Panc1 (cell line): ENCODE results near the gene FRK.
"Not testable (repeated sequence)": the region's sequence is repeated elsewhere in the genome, so short reads cannot be mapped to it uniquely, and the experiment has no call there.

Experiments
- POLR2AphosphoS5 ChIP-seq: IDR thresholded peaks from 2 replicates; pipeline ENCODE4 v1.6.1; 2012; ENCODE audit warnings: mild to moderate bottlenecking, low read depth, low read length, moderate library complexity
- TCF7L2 ChIP-seq: IDR thresholded peaks from 2 replicates; pipeline ENCODE4 v1.6.1; 2011; ENCODE audit warnings: mild to moderate bottlenecking, low read depth, low read length, inconsistent platforms
- TF ChIP-seq, protein P1 (sequence below): fragments of 450-650 bp; IDR thresholded peaks from 2 replicates; pipeline ENCODE4 v1.5.1; 2017; ENCODE audit warnings: mild to moderate bottlenecking
- TF ChIP-seq, protein P2 (sequence below), 2 experiments: IDR thresholded peaks; 2 replicates each; pipeline ENCODE4 v1.6.1; 2011 to 2012; ENCODE audit warnings: low read depth in 2 of 2, control low read depth in 1 of 2, low read length in 1 of 2, mild to moderate bottlenecking in 1 of 2, moderate library complexity in 1 of 2; ENCODE audit not compliant: insufficient read depth in 1 of 2

DNA sequence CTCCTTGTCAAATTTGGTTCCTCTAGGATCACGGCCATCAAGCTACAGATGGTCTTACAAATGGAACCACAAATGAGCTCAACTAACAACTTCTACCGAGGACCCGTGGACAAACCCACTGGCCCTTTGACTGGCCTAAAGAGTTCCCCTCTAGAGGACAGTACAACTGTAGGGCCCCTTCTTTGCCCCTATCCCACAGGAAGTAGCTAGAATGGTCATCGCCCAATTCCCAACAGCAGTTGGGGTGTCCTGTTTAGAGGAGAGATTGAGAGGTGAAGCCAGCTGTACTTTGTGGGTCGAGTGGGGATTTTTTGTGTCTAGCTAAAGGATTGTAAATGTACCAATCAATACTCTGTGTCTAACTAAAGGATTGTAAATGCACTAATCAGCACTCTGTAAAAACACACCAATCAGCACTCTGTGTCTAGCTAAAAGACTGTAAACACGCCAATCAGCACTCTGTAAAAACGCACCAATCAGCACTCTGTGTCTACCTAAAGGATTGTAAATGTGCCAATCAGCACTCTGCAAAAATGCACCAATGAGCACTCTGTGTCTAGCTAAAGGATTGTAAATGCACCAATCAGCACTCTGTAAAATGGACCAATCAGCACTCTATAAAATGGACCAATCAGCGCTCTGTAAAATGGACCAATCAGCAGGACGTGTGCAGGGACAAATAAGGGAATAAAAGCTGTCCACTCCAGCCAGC, 35.5 kb upstream of the FRK start:
- TF ChIP-seq, protein P1, sequence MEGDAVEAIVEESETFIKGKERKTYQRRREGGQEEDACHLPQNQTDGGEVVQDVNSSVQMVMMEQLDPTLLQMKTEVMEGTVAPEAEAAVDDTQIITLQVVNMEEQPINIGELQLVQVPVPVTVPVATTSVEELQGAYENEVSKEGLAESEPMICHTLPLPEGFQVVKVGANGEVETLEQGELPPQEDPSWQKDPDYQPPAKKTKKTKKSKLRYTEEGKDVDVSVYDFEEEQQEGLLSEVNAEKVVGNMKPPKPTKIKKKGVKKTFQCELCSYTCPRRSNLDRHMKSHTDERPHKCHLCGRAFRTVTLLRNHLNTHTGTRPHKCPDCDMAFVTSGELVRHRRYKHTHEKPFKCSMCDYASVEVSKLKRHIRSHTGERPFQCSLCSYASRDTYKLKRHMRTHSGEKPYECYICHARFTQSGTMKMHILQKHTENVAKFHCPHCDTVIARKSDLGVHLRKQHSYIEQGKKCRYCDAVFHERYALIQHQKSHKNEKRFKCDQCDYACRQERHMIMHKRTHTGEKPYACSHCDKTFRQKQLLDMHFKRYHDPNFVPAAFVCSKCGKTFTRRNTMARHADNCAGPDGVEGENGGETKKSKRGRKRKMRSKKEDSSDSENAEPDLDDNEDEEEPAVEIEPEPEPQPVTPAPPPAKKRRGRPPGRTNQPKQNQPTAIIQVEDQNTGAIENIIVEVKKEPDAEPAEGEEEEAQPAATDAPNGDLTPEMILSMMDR = not testable (repeated sequence)
- TF ChIP-seq TCF7L2, POLR2AphosphoS5: not testable (repeated sequence)
- TF ChIP-seq, protein P2, sequence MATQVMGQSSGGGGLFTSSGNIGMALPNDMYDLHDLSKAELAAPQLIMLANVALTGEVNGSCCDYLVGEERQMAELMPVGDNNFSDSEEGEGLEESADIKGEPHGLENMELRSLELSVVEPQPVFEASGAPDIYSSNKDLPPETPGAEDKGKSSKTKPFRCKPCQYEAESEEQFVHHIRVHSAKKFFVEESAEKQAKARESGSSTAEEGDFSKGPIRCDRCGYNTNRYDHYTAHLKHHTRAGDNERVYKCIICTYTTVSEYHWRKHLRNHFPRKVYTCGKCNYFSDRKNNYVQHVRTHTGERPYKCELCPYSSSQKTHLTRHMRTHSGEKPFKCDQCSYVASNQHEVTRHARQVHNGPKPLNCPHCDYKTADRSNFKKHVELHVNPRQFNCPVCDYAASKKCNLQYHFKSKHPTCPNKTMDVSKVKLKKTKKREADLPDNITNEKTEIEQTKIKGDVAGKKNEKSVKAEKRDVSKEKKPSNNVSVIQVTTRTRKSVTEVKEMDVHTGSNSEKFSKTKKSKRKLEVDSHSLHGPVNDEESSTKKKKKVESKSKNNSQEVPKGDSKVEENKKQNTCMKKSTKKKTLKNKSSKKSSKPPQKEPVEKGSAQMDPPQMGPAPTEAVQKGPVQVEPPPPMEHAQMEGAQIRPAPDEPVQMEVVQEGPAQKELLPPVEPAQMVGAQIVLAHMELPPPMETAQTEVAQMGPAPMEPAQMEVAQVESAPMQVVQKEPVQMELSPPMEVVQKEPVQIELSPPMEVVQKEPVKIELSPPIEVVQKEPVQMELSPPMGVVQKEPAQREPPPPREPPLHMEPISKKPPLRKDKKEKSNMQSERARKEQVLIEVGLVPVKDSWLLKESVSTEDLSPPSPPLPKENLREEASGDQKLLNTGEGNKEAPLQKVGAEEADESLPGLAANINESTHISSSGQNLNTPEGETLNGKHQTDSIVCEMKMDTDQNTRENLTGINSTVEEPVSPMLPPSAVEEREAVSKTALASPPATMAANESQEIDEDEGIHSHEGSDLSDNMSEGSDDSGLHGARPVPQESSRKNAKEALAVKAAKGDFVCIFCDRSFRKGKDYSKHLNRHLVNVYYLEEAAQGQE (IDR thresholded peaks at IDR 0.05; ENCODE audit: insufficient read depth in 1 of 2, low read depth in 2 of 2, low read length in 1 of 2) = not testable (repeated sequence)
